ENCODE results near the gene MRI1. TPM values are rescaled to one million over a fixed set of nuclear protein-coding genes. Genes with fewer than 3 reads are reported as not detected.

MRI1 gene
- total and polyA plus RNA-seq, 2 experiments from 2014 or later, result 12.3 to 44.5 TPM

DNA sequence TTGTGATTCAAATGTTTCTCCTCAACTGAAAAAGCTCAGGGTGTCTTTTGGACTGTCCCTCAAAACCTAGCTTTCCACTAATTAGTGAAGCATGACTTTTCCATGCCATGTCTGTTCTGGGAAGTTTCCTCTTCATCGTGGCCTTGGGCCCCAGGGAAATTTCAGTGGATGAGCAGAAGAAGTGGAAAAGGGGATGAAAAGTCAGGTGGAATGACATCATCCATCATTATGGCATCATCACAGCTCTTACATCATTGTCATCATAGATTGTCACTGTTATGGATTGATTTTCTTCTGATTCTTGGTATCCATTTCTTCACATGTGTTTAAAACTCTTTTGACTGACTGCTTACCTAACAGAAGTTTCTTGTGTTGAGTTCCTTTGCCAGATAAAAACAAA, 26.2 kb upstream of the MRI1 start:
- no peak for DNase-seq (ENCODE audit: low spot score)
- H3K79me2 ChIP-seq (replicated peaks; ENCODE audit: insufficient read depth), result no peaks in the 10 kb centered on the region
- H3K9me3 Mint-ChIP-seq, result no peaks in the 10 kb centered on the region
- no peaks in the 10 kb centered on the region for H3F3A ChIP-seq (replicated peaks; ENCODE audit: low read depth)
- H3K4me1 Mint-ChIP-seq, result peaks cover 12% of the 10 kb centered on the region
- H4K20me1 ChIP-seq (replicated peaks; ENCODE audit: insufficient read depth), result no peaks in the 10 kb centered on the region
- no peak overlapping the region for H2AFZ ChIP-seq
- peaks cover 6% of the 10 kb centered on the region; the same call in 1 of the 2 replicates for H3K4me1 ChIP-seq (ENCODE audit: insufficient read depth)
- H3K4me3 Mint-ChIP-seq, result no peak overlapping the region
- no peaks in the 10 kb centered on the region; the same call in 2 of the 3 replicates for H3K36me3 Mint-ChIP-seq (ENCODE audit: low read depth)
- no peak overlapping the region for H3K27ac Mint-ChIP-seq
- H3K4me3 ChIP-seq, result no peak overlapping the region
- no peaks in the 10 kb centered on the region for H3K27me3 Mint-ChIP-seq (ENCODE audit: insufficient read depth, low read depth, poor library complexity)
- no peak overlapping the region for H3K4me2 ChIP-seq
- H3K9me2 ChIP-seq (ENCODE audit: insufficient read depth), result no peaks in the 10 kb centered on the region
- no peak for ATAC-seq
- TF ChIP-seq ZNF114 (CRISPR knock-in tag; IDR thresholded peaks at IDR 0.05) (no peak), POLR2AphosphoS5 (IDR thresholded peaks at IDR 0.05; ENCODE audit: low read depth) (no peak), ETS1 (IDR thresholded peaks at IDR 0.05) (no peak), CTCF (conservative IDR thresholded peaks at IDR 0.05; ENCODE audit: low read depth in 2 of 2) (no peak), CREB1 (CRISPR knock-in tag; IDR thresholded peaks at IDR 0.05; ENCODE audit: low read depth) (no peak), STAT1 (IDR thresholded peaks at IDR 0.05; ENCODE audit: unreplicated experiment) (no peak)
- H3K27me3 ChIP-seq (ENCODE audit: insufficient read depth), result no peaks in the 10 kb centered on the region
- no peak overlapping the region for H3K27ac ChIP-seq (ENCODE audit: low read depth)
- no peaks in the 10 kb centered on the region; the same call in 1 of the 2 replicates for H3K36me3 ChIP-seq (ENCODE audit: insufficient read depth)

DNA sequence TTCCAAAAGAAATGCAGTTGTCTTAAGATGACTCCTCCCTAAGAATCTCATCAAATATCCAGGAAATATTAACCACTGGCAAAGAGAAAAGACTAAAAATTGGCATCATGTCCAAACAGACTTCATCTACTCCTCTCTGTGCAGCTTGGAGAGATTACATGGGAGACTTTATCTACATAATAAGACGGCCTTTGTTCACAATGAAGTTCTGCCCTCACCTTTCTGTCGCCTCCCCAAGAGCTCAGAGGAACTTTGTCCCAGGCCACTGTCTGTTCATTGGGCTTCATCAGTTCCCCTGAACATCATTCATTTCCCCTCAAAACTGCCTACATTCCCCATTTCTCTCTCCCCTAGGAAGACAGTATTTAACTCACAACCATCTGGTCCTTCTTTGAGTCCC, 22.4 kb upstream of the MRI1 start:
- Histone ChIP-seq H3K79me2 (replicated peaks; ENCODE audit: insufficient read depth) (no peaks in the 10 kb centered on the region), H3K27me3 (ENCODE audit: insufficient read depth) (no peaks in the 10 kb centered on the region), H2AFZ (no peak overlapping the region), H3K4me2 (no peak overlapping the region), H3K36me3 (ENCODE audit: insufficient read depth) (no peaks in the 10 kb centered on the region; the same call in 1 of the 2 replicates), H3K9me2 (ENCODE audit: insufficient read depth) (no peaks in the 10 kb centered on the region), H3K4me1 (ENCODE audit: insufficient read depth) (peaks cover 14% of the 10 kb centered on the region; the same call in 1 of the 2 replicates), H4K20me1 (replicated peaks; ENCODE audit: insufficient read depth) (no peaks in the 10 kb centered on the region), H3K27ac (ENCODE audit: low read depth) (no peak overlapping the region), H3K4me3 (no peak overlapping the region), H3F3A (replicated peaks; ENCODE audit: low read depth) (no peaks in the 10 kb centered on the region)
- Mint-ChIP-seq H3K27ac (no peak overlapping the region), H3K9me3 (peaks cover 2% of the 10 kb centered on the region; the same call in 1 of the 3 replicates), H3K4me1 (peaks cover 14% of the 10 kb centered on the region), H3K27me3 (ENCODE audit: insufficient read depth, low read depth, poor library complexity) (peaks cover 6% of the 10 kb centered on the region), H3K36me3 (ENCODE audit: low read depth) (no peaks in the 10 kb centered on the region; the same call in 2 of the 3 replicates), H3K4me3 (no peak overlapping the region)
- no peak for ATAC-seq
- no peak for DNase-seq (ENCODE audit: low spot score)
- no peak for TF ChIP-seq CREB1 (CRISPR knock-in tag; IDR thresholded peaks at IDR 0.05; ENCODE audit: low read depth)
- TF ChIP-seq, protein P1, sequence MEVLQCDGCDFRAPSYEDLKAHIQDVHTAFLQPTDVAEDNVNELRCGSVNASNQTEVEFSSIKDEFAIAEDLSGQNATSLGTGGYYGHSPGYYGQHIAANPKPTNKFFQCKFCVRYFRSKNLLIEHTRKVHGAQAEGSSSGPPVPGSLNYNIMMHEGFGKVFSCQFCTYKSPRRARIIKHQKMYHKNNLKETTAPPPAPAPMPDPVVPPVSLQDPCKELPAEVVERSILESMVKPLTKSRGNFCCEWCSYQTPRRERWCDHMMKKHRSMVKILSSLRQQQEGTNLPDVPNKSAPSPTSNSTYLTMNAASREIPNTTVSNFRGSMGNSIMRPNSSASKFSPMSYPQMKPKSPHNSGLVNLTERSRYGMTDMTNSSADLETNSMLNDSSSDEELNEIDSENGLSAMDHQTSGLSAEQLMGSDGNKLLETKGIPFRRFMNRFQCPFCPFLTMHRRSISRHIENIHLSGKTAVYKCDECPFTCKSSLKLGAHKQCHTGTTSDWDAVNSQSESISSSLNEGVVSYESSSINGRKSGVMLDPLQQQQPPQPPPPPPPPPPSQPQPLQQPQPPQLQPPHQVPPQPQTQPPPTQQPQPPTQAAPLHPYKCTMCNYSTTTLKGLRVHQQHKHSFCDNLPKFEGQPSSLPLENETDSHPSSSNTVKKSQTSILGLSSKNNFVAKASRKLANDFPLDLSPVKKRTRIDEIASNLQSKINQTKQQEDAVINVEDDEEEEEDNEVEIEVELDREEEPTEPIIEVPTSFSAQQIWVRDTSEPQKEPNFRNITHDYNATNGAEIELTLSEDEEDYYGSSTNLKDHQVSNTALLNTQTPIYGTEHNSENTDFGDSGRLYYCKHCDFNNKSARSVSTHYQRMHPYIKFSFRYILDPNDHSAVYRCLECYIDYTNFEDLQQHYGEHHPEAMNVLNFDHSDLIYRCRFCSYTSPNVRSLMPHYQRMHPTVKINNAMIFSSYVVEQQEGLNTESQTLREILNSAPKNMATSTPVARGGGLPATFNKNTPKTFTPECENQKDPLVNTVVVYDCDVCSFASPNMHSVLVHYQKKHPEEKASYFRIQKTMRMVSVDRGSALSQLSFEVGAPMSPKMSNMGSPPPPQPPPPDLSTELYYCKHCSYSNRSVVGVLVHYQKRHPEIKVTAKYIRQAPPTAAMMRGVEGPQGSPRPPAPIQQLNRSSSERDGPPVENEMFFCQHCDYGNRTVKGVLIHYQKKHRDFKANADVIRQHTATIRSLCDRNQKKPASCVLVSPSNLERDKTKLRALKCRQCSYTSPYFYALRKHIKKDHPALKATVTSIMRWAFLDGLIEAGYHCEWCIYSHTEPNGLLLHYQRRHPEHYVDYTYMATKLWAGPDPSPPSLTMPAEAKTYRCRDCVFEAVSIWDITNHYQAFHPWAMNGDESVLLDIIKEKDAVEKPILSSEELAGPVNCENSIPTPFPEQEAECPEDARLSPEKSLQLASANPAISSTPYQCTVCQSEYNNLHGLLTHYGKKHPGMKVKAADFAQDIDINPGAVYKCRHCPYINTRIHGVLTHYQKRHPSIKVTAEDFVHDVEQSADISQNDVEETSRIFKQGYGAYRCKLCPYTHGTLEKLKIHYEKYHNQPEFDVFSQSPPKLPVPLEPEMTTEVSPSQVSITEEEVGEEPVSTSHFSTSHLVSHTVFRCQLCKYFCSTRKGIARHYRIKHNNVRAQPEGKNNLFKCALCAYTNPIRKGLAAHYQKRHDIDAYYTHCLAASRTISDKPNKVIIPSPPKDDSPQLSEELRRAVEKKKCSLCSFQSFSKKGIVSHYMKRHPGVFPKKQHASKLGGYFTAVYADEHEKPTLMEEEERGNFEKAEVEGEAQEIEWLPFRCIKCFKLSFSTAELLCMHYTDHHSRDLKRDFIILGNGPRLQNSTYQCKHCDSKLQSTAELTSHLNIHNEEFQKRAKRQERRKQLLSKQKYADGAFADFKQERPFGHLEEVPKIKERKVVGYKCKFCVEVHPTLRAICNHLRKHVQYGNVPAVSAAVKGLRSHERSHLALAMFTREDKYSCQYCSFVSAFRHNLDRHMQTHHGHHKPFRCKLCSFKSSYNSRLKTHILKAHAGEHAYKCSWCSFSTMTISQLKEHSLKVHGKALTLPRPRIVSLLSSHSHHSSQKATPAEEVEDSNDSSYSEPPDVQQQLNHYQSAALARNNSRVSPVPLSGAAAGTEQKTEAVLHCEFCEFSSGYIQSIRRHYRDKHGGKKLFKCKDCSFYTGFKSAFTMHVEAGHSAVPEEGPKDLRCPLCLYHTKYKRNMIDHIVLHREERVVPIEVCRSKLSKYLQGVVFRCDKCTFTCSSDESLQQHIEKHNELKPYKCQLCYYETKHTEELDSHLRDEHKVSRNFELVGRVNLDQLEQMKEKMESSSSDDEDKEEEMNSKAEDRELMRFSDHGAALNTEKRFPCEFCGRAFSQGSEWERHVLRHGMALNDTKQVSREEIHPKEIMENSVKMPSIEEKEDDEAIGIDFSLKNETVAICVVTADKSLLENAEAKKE (CRISPR knock-in tag; IDR thresholded peaks at IDR 0.05), result no peak

Data from GM23338 (cell line).